ENCODE results near the gene INTS11.

Gene INTS11

DNA sequence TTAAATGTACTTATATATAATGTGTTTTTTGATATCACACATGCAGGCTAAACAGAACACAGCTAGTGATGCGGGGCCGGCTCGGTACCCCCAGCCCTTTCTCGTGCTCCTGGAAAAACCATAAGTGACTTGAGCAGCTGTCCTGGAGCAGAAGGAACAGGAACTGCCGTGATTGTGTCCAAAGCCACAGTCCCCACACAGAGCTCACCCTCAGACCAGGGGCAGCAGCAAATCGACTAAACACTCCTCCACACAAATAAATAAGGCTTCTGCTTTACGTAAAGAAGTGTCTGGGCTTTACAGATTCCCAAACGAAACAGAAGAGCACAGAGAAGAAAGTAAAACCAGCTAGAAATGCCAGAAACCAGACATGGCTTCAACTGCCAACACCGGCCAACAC is 60.4 kb downstream of the INTS11 start:
- TF ChIP-seq, protein P1, sequence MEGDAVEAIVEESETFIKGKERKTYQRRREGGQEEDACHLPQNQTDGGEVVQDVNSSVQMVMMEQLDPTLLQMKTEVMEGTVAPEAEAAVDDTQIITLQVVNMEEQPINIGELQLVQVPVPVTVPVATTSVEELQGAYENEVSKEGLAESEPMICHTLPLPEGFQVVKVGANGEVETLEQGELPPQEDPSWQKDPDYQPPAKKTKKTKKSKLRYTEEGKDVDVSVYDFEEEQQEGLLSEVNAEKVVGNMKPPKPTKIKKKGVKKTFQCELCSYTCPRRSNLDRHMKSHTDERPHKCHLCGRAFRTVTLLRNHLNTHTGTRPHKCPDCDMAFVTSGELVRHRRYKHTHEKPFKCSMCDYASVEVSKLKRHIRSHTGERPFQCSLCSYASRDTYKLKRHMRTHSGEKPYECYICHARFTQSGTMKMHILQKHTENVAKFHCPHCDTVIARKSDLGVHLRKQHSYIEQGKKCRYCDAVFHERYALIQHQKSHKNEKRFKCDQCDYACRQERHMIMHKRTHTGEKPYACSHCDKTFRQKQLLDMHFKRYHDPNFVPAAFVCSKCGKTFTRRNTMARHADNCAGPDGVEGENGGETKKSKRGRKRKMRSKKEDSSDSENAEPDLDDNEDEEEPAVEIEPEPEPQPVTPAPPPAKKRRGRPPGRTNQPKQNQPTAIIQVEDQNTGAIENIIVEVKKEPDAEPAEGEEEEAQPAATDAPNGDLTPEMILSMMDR (IDR thresholded peaks at IDR 0.05): no peak
- Histone ChIP-seq H3K4me3 (no peak overlapping the region), H3K9me3 (no peaks in the 10 kb centered on the region), H3K36me3 (peaks cover 40 to 99% (median 85%) of the 10 kb centered on the region in 3 donors), H3K27ac (no peak overlapping the region), H3K27me3 (no peaks in the 10 kb centered on the region), H3K4me1 (peaks cover 0 to 15% (median 0%) of the 10 kb centered on the region in 4 donors)
- DNase-seq: no peak
- intact Hi-C loops (cut with DNase I; ENCODE audit: low total_unique reads): no loop called here

DNA sequence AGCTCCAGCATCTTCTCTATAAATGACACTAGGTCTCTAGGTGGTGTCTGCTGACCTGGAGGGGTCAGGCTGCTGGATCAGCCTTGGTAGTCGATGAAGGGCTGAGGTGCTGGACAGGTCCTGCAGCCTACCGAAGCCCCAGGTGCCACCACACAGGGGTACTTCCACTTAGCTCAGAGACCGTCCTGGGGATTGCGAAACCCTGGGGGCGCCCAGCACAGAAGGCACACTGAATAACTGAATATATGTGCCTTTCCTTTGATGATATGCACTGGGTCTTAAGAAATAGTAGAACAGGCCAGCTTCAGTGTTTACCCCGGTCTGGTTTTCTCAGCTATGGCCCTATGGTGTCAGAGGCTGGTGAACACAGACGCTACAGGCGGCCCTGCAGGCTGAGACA is 61.7 kb downstream of the INTS11 start:
- Histone ChIP-seq H3K4me1 (peaks cover 0 to 11% (median 0%) of the 10 kb centered on the region in 4 donors), H3K36me3 (peaks cover 45 to 96% (median 81%) of the 10 kb centered on the region in 3 donors), H3K9me3 (no peaks in the 10 kb centered on the region), H3K27me3 (no peaks in the 10 kb centered on the region), H3K4me3 (no peak overlapping the region), H3K27ac (no peak overlapping the region)
- intact Hi-C loops (cut with DNase I; ENCODE audit: low total_unique reads): no loop called here
- DNase-seq: no peak
- TF ChIP-seq, protein P1 (IDR thresholded peaks at IDR 0.05): no peak

DNA sequence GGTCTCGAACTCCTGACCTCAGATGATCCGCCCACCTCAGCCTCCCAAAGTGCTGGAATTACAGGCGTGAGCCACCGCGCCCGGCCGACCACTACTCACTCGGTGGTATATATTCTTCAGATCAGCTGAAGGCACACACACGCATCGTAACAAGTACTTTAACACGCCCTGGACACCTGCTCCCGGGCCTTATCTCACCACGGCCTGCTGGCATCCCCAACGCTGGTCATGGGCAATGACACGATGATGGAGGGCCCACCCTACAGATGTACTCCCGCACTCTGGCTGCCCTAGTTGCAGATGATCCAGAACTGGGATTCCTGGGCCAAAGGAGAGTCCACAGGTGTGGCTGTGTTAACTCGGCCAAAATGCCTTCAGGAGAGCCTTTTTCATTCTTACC is 62.4 kb downstream of the INTS11 start:
- H3K4me1 ChIP-seq: peaks cover 0 to 5% (median 0%) of the 10 kb centered on the region in 4 donors
- H3K4me3 ChIP-seq: no peak overlapping the region
- DNase-seq: no peak
- H3K27ac ChIP-seq: no peak overlapping the region
- TF ChIP-seq, protein P1 (IDR thresholded peaks at IDR 0.05): no peak
- no peaks in the 10 kb centered on the region for H3K27me3 ChIP-seq
- intact Hi-C loops (cut with DNase I; ENCODE audit: low total_unique reads): no loop called here
- peaks cover 43 to 90% (median 78%) of the 10 kb centered on the region in 3 donors for H3K36me3 ChIP-seq
- no peaks in the 10 kb centered on the region for H3K9me3 ChIP-seq
